Measurements from ENCODE around the gene RPL22. TPM values are rescaled to one million over a fixed set of nuclear protein-coding genes. Genes with fewer than 3 reads are reported as not detected.

The RPL22 gene
- total RNA-seq, 1 experiment from 2014 or later: 309 TPM

- Histone ChIP-seq H3K4me3 (ENCODE audit: low read depth in 2 of 2, low read length in 2 of 2) (no peak overlapping the region), H3K27me3 (ENCODE audit: control insufficient read depth, insufficient read depth, low read length) (no peaks in the 10 kb centered on the region), H3K27ac (ENCODE audit: low read length) (no peak overlapping the region), H3K36me3 (ENCODE audit: control insufficient read depth, insufficient read depth, low read length) (peaks cover 5% of the 10 kb centered on the region; the same call in 1 of the 2 replicates), H3K4me1 (ENCODE audit: control insufficient read depth, insufficient read depth, low read length) (no peaks in the 10 kb centered on the region), H3K9me3 (ENCODE audit: control insufficient read depth, insufficient read depth, low read depth, low read length) (no peaks in the 10 kb centered on the region)
- ChIA-PET CTCF (interaction anchor here (0.7 kb wide), 1 partner anchor 70 kb away, joined by 3 read pairs; no protein-coding TSS in a partner anchor), POLR2A (no interaction called here)
- intact Hi-C loops (cut with micrococcal nuclease; ENCODE audit: unreplicated experiment) (no loop called here), in situ Hi-C loops (cut with HindIII; ENCODE audit: low pct_unique_long_range_greater_than_20kb, low sequenced_read_pairs) (no loop called here)
- ATAC-seq (no peak), DNase-seq (ENCODE audit: low read depth, low spot score) (no peak)
- no peak for TF ChIP-seq CTCF (IDR thresholded peaks at IDR 0.05)
- TF ChIP-seq TCF7L2 (IDR thresholded peaks at IDR 0.05; ENCODE audit: low read depth, low read length): no peak
- no peak for TF ChIP-seq POLR2AphosphoS5 (IDR thresholded peaks at IDR 0.05; ENCODE audit: low read depth, low read length)
- TF ChIP-seq SIN3A (IDR thresholded peaks at IDR 0.05; ENCODE audit: borderline replicate concordance, insufficient read depth, low read depth, low read length): no peak
- TF ChIP-seq REST (IDR thresholded peaks at IDR 0.05; ENCODE audit: insufficient read depth in 1 of 2, low read depth in 2 of 2, low read length in 1 of 2): no peak
- no TSS peak for BruUV-seq (replicated peaks)
Observed at GRCh38 chr1:6137758-6138157, 61.6 kb downstream of the RPL22 start.

- in situ Hi-C loops (cut with HindIII; ENCODE audit: low pct_unique_long_range_greater_than_20kb, low sequenced_read_pairs): no loop called here
- Histone ChIP-seq H3K27ac (ENCODE audit: low read length) (no peak overlapping the region), H3K4me3 (ENCODE audit: low read depth in 2 of 2, low read length in 2 of 2) (no peak overlapping the region), H3K4me1 (ENCODE audit: control insufficient read depth, insufficient read depth, low read length) (no peaks in the 10 kb centered on the region), H3K27me3 (ENCODE audit: control insufficient read depth, insufficient read depth, low read length) (no peaks in the 10 kb centered on the region), H3K9me3 (ENCODE audit: control insufficient read depth, insufficient read depth, low read depth, low read length) (no peaks in the 10 kb centered on the region), H3K36me3 (ENCODE audit: control insufficient read depth, insufficient read depth, low read length) (peaks cover 2% of the 10 kb centered on the region; the same call in 1 of the 2 replicates)
- ChIA-PET POLR2A (no interaction called here), CTCF (no interaction called here)
- no peak for TF ChIP-seq TCF7L2 (IDR thresholded peaks at IDR 0.05; ENCODE audit: low read depth, low read length)
- TF ChIP-seq REST (IDR thresholded peaks at IDR 0.05; ENCODE audit: insufficient read depth in 1 of 2, low read depth in 2 of 2, low read length in 1 of 2): no peak
- no peak for TF ChIP-seq POLR2AphosphoS5 (IDR thresholded peaks at IDR 0.05; ENCODE audit: low read depth, low read length)
- TF ChIP-seq CTCF (IDR thresholded peaks at IDR 0.05): no peak
- no peak for TF ChIP-seq SIN3A (IDR thresholded peaks at IDR 0.05; ENCODE audit: borderline replicate concordance, insufficient read depth, low read depth, low read length)
- no TSS peak for BruUV-seq (replicated peaks)
- intact Hi-C loops (cut with micrococcal nuclease; ENCODE audit: unreplicated experiment): no loop called here
- DNase-seq (ENCODE audit: low read depth, low spot score) (no peak), ATAC-seq (no peak)
Observed at GRCh38 chr1:6136516-6137220, 62.7 kb downstream of the RPL22 start.

All from Panc1 (cell line).